Liver (tissue), 9 donors: ENCODE results near the gene ONECUT1. TPM values are rescaled to one million over a fixed set of nuclear protein-coding genes. Genes with fewer than 3 reads are reported as not detected.

Source experiments
- DNase-seq: peaks from one replicate; pipeline ENCODE4 v3.0.0-alpha.2; 2017; ENCODE audit warnings: low spot score
- H3K27ac ChIP-seq, 2 donors: one replicate each; pipeline ENCODE4 v1.7.0; 2013; ENCODE audit warnings: inconsistent platforms in 2 of 2, low read length in 2 of 2, control low read depth in 1 of 2, low read depth in 1 of 2, mild to moderate bottlenecking in 1 of 2
- H3K27me3 ChIP-seq, 4 donors: one replicate each; pipeline versions ENCODE4 v1.6.1 to v1.7.0; 2013; ENCODE audit warnings: low read length in 3 of 4, inconsistent platforms in 1 of 4, mild to moderate bottlenecking in 1 of 4, moderate library complexity in 1 of 4; ENCODE audit not compliant: control insufficient read depth in 4 of 4, insufficient read depth in 4 of 4
- H3K36me3 ChIP-seq, 4 donors: one replicate each; pipeline versions ENCODE4 v1.6.1 to v1.7.0; 2013; ENCODE audit warnings: low read length in 3 of 4, mild to moderate bottlenecking in 3 of 4, low read depth in 1 of 4, moderate library complexity in 1 of 4; ENCODE audit not compliant: control insufficient read depth in 4 of 4, insufficient read depth in 3 of 4
- H3K4me1 ChIP-seq, 4 donors: one replicate each; pipeline versions ENCODE4 v1.6.1 to v1.7.0; 2013; ENCODE audit warnings: low read length in 3 of 4, mild to moderate bottlenecking in 3 of 4, moderate library complexity in 1 of 4; ENCODE audit not compliant: control insufficient read depth in 4 of 4, insufficient read depth in 4 of 4
- H3K4me3 ChIP-seq, 3 donors: one replicate each; pipeline versions ENCODE4 v1.6.1 to v1.7.0; 2013; ENCODE audit warnings: low read length in 3 of 3, control low read depth in 1 of 3, low read depth in 1 of 3, mild to moderate bottlenecking in 1 of 3
- H3K9ac ChIP-seq, 2 donors: one replicate each; pipeline ENCODE4 v1.7.0; 2013; ENCODE audit warnings: low read length in 2 of 2, mild to moderate bottlenecking in 2 of 2, moderate library complexity in 2 of 2, control low read depth in 1 of 2, low read depth in 1 of 2
- H3K9me3 ChIP-seq, 4 donors: one replicate each; pipeline versions ENCODE4 v1.6.1 to v1.7.0; 2013; ENCODE audit warnings: low read length in 3 of 4; ENCODE audit not compliant: control insufficient read depth in 4 of 4
- EGR1 ChIP-seq, 2 donors: IDR thresholded peaks; 2 replicates each; pipeline ENCODE4 v1.6.1; 2016 to 2018; ENCODE audit warnings: antibody characterized with exemption in 2 of 2, low read depth in 2 of 2
- FOXA1 ChIP-seq: IDR thresholded peaks from 2 replicates; pipeline ENCODE4 v1.6.1; 2016; ENCODE audit warnings: antibody characterized with exemption
- FOXA2 ChIP-seq: IDR thresholded peaks from 2 replicates; pipeline ENCODE4 v1.6.1; 2016; ENCODE audit warnings: antibody characterized with exemption
- GABPA ChIP-seq, 2 donors: IDR thresholded peaks in 1 of 2; conservative IDR thresholded peaks in 1 of 2; 2 replicates each; pipeline ENCODE4 v1.6.1; 2016; ENCODE audit warnings: antibody characterized with exemption in 2 of 2, mild to moderate bottlenecking in 1 of 2, moderate library complexity in 1 of 2
- HNF4A ChIP-seq, 2 donors: conservative IDR thresholded peaks; 2 replicates each; pipeline ENCODE4 v1.6.1; 2016; ENCODE audit warnings: antibody characterized with exemption in 2 of 2, mild to moderate bottlenecking in 2 of 2
- HNF4G ChIP-seq: IDR thresholded peaks from 2 replicates; pipeline ENCODE4 v1.6.1; 2016; ENCODE audit warnings: antibody characterized with exemption
- JUND ChIP-seq, 2 donors: IDR thresholded peaks; 2 replicates each; pipeline ENCODE4 v1.6.1; 2016; ENCODE audit warnings: antibody characterized with exemption in 2 of 2
- NR2F2 ChIP-seq: IDR thresholded peaks from 2 replicates; pipeline ENCODE4 v1.6.1; 2016; ENCODE audit warnings: antibody characterized with exemption
- RAD21 ChIP-seq, 2 donors: IDR thresholded peaks; 2 replicates each; pipeline ENCODE4 v1.6.1; 2016; ENCODE audit warnings: antibody characterized with exemption in 2 of 2, mild to moderate bottlenecking in 2 of 2
- REST ChIP-seq: IDR thresholded peaks from 2 replicates; pipeline ENCODE4 v1.6.1; 2016; ENCODE audit warnings: antibody characterized with exemption, mild to moderate bottlenecking
- RXRA ChIP-seq, 2 donors: IDR thresholded peaks; 2 replicates each; pipeline ENCODE4 v1.6.1; 2017 to 2018; ENCODE audit warnings: antibody characterized with exemption in 2 of 2, mild to moderate bottlenecking in 1 of 2
- SP1 ChIP-seq: IDR thresholded peaks from 2 replicates; pipeline ENCODE4 v1.6.1; 2018; ENCODE audit warnings: antibody characterized with exemption, mild to moderate bottlenecking
- TAF1 ChIP-seq: conservative IDR thresholded peaks from 2 replicates; pipeline ENCODE4 v1.6.1; 2016; ENCODE audit warnings: antibody characterized with exemption, mild to moderate bottlenecking
- YY1 ChIP-seq: IDR thresholded peaks from 2 replicates; pipeline ENCODE4 v1.6.1; 2016; ENCODE audit warnings: antibody characterized with exemption, mild to moderate bottlenecking
- WGBS: extraction: QIAGEN DNeasy Blood & Tissue Kit; methylation state at CpG from one replicate; pipeline ENCODE4 v1.1.7; 2013; 5-methylcytosine and 5-hydroxymethylcytosine counted together
- polyA plus RNA-seq, 2 donors: library from polyadenylated mRNA; stranded (reverse) in 1 of 2; unstranded in 1 of 2; fragments of 200-250 nt in 1 of 2; fragments of >200 nt in 1 of 2; fragmentation: Nextera tagmentation in 1 of 2; extraction: Ambion mirVana in 1 of 2; gene quantifications; one replicate each; pipeline versions ENCODE4 v1.2.1 to v1.2.3, GENCODE V29; 2013 to 2015
- total RNA-seq, 2 donors: library from RNA; depleted of rRNA; stranded (reverse); fragments of >200 nt; gene quantifications; one replicate each; pipeline ENCODE4 v1.2.3, GENCODE V29; 2014
- TF ChIP-seq, protein P1 (sequence below): fragments of 150-350 bp; IDR thresholded peaks from 2 replicates; pipeline ENCODE4 v1.5.1; 2017; ENCODE audit warnings: improper control_type of control experiment, low read depth, low read length; ENCODE audit not compliant: missing input control
- TF ChIP-seq, protein P2 (sequence below): IDR thresholded peaks from 2 replicates; pipeline ENCODE4 v1.6.1; 2016; ENCODE audit warnings: antibody characterized with exemption
- donor health status: healthy.
- donor health status: healthy.
- donor health status: healthy.
- donor health status: healthy.
- donor health status: healthy.

The ONECUT1 gene
- total and polyA plus RNA-seq, 4 donors = 7.7 to 51.0 (median 14.8) TPM

DNA sequence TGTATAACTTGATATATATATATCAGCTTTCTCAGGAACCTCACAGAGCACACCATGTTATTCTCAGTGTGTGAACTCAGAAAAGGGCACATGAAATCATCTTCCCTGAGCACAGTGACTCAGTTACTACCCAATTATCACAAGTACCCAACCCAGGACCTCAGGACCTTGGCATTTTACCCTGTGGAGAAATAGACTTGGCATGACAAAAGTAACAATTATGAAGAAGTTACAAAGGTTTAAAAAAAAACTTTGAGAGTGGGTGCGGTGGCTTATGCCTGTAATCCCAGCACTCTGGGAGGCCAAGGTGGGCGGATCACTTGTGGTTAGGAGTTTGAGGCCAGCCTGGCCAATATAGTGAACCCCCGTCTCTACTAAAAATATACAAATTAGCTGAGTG lies 52.4 kb downstream of the ONECUT1 start:
- H3K27ac ChIP-seq = no peak overlapping the region
- 88% methylated on average over 3 of the region's 3 CpGs for WGBS

GRCh38 chr15:52735231-52736089 lies 54.7 kb downstream of the ONECUT1 start:
- no peak overlapping the region for H3K4me3 ChIP-seq
- peaks cover 5 to 23% (median 16%) of the 10 kb centered on the region in 4 donors for H3K4me1 ChIP-seq
- no peaks in the 10 kb centered on the region for H3K9me3 ChIP-seq
- no peak overlapping the region for H3K9ac ChIP-seq
- H3K36me3 ChIP-seq = no peaks in the 10 kb centered on the region
- H3K27me3 ChIP-seq = no peaks in the 10 kb centered on the region
- no peak overlapping the region for H3K27ac ChIP-seq
- 40% methylated on average over 4 of the region's 4 CpGs for WGBS
- TF ChIP-seq, protein P1, sequence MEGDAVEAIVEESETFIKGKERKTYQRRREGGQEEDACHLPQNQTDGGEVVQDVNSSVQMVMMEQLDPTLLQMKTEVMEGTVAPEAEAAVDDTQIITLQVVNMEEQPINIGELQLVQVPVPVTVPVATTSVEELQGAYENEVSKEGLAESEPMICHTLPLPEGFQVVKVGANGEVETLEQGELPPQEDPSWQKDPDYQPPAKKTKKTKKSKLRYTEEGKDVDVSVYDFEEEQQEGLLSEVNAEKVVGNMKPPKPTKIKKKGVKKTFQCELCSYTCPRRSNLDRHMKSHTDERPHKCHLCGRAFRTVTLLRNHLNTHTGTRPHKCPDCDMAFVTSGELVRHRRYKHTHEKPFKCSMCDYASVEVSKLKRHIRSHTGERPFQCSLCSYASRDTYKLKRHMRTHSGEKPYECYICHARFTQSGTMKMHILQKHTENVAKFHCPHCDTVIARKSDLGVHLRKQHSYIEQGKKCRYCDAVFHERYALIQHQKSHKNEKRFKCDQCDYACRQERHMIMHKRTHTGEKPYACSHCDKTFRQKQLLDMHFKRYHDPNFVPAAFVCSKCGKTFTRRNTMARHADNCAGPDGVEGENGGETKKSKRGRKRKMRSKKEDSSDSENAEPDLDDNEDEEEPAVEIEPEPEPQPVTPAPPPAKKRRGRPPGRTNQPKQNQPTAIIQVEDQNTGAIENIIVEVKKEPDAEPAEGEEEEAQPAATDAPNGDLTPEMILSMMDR = peak; percentile 90
- no peak for TF ChIP-seq FOXA1
- TF ChIP-seq RAD21 (IDR thresholded peaks at IDR 0.05) = peak; percentile 97 to 99
- peak; percentile 72 for DNase-seq

More for the DNA sequence above, 52.4 kb downstream of the ONECUT1 start:
- H3K4me3 ChIP-seq = no peak overlapping the region
- no peaks in the 10 kb centered on the region for H3K27me3 ChIP-seq
- DNase-seq = no peak
- no peaks in the 10 kb centered on the region for H3K36me3 ChIP-seq
- peaks cover 5 to 22% (median 14%) of the 10 kb centered on the region in 4 donors for H3K4me1 ChIP-seq
- no peaks in the 10 kb centered on the region for H3K9me3 ChIP-seq
- no peak overlapping the region for H3K9ac ChIP-seq
- TF ChIP-seq EGR1 (IDR thresholded peaks at IDR 0.05; ENCODE audit: low read depth in 2 of 2) = no peak
- TF ChIP-seq YY1 = no peak
- TF ChIP-seq SP1 = no peak
- TF ChIP-seq JUND (IDR thresholded peaks at IDR 0.05) = no peak
- TF ChIP-seq RAD21 (IDR thresholded peaks at IDR 0.05) = no peak
- no peak for TF ChIP-seq RXRA (IDR thresholded peaks at IDR 0.05)
- no peak for TF ChIP-seq TAF1

- TF ChIP-seq FOXA1 (no peak), GABPA (IDR thresholded peaks at IDR 0.05 in 1 of 2, conservative IDR thresholded peaks at IDR 0.05 in 1 of 2) (no peak), REST (no peak), YY1 (no peak), HNF4G (no peak), JUND (IDR thresholded peaks at IDR 0.05) (no peak), FOXA2 (no peak), TAF1 (no peak), HNF4A (conservative IDR thresholded peaks at IDR 0.05) (no peak), SP1 (no peak), RXRA (IDR thresholded peaks at IDR 0.05) (no peak), NR2F2 (no peak)
- TF ChIP-seq, protein P2, sequence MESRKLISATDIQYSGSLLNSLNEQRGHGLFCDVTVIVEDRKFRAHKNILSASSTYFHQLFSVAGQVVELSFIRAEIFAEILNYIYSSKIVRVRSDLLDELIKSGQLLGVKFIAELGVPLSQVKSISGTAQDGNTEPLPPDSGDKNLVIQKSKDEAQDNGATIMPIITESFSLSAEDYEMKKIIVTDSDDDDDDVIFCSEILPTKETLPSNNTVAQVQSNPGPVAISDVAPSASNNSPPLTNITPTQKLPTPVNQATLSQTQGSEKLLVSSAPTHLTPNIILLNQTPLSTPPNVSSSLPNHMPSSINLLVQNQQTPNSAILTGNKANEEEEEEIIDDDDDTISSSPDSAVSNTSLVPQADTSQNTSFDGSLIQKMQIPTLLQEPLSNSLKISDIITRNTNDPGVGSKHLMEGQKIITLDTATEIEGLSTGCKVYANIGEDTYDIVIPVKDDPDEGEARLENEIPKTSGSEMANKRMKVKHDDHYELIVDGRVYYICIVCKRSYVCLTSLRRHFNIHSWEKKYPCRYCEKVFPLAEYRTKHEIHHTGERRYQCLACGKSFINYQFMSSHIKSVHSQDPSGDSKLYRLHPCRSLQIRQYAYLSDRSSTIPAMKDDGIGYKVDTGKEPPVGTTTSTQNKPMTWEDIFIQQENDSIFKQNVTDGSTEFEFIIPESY = no peak
- TF ChIP-seq, protein P1 = no peak
- no peak for DNase-seq
- no peaks in the 10 kb centered on the region for H3K9me3 ChIP-seq
- H3K4me3 ChIP-seq = no peak overlapping the region
- no peaks in the 10 kb centered on the region for H3K27me3 ChIP-seq
- H3K36me3 ChIP-seq = no peaks in the 10 kb centered on the region
- no peak overlapping the region for H3K9ac ChIP-seq
- H3K27ac ChIP-seq = no peak overlapping the region
- peaks cover 5 to 23% (median 16%) of the 10 kb centered on the region in 4 donors for H3K4me1 ChIP-seq
- WGBS = 74% methylated on average over 3 of the region's 3 CpGs
These were observed 55.8 kb downstream of the ONECUT1 start for GRCh38 chr15:52734329-52734728.
